Psoas muscle (tissue), 8 donors: ENCODE data around the gene DPP8. TPM values are rescaled to one million over a fixed set of nuclear protein-coding genes. Genes with fewer than 3 reads are reported as not detected.
A peak's percentile ranks its signal among the peaks of the same experiment; 100 is the strongest.

Experiments used
- ATAC-seq, 4 donors: fragments of 200-7000 bp; cut with Tn5 transposase; one replicate each; pipeline ENCODE4 v1.9.1; 2020; ENCODE audit warnings: moderate library complexity in 3 of 4, mild to moderate bottlenecking in 2 of 4
- DNase-seq, 2 donors: peaks; one replicate each; pipeline ENCODE4 v3.0.0-alpha.2; 2020
- H3K27ac ChIP-seq: fragments of 200-600 bp; one replicate; pipeline ENCODE4 v1.8.0; 2022
- H3K27me3 ChIP-seq, 3 donors: fragments of 200-600 bp in 1 of 3; one replicate each; pipeline versions ENCODE4 v1.6.1 to v1.8.0; 2013 to 2022; ENCODE audit warnings: low read length in 2 of 3, mild to moderate bottlenecking in 2 of 3, moderate library complexity in 1 of 3; ENCODE audit not compliant: insufficient read depth in 3 of 3
- H3K36me3 ChIP-seq, 2 donors: fragments of 200-600 bp in 1 of 2; one replicate each; pipeline versions ENCODE4 v1.6.1 to v1.8.0; 2013 to 2022; ENCODE audit warnings: low read depth in 1 of 2, mild to moderate bottlenecking in 1 of 2, moderate library complexity in 1 of 2; ENCODE audit not compliant: insufficient read depth in 1 of 2
- H3K4me1 ChIP-seq: fragments of 200-600 bp; one replicate; pipeline ENCODE4 v1.8.0; 2022
- H3K4me3 ChIP-seq: fragments of 200-600 bp; one replicate; pipeline ENCODE4 v1.8.0; 2022; ENCODE audit warnings: mild to moderate bottlenecking
- H3K9me3 ChIP-seq: fragments of 200-600 bp; one replicate; pipeline ENCODE4 v1.8.0; 2022
- CTCF ChIP-seq: fragments of 200-600 bp; IDR thresholded peaks from one replicate; pipeline ENCODE4 v1.8.0; 2022; ENCODE audit warnings: antibody characterized with exemption
- WGBS, 3 donors: extraction: QIAGEN DNeasy Blood & Tissue Kit; methylation state at CpG; one replicate each; pipeline versions ENCODE4 v1.1.6 to v1.1.7; 2013; 5-methylcytosine and 5-hydroxymethylcytosine counted together
- intact Hi-C, 2 donors: fragments of 100-400 bp; cut with DNase I; formaldehyde crosslinking; loops; one replicate each; pipeline versions ENCODE4 v1.11.0 to v1.14.2; 2022
- long read RNA-seq, 2 donors: library from polyadenylated mRNA; unstranded; transcript quantifications; one replicate each; pipeline ENCODE4 v2.0.0, GENCODE V29; 2021
- polyA plus RNA-seq, 3 donors: library from polyadenylated mRNA; stranded (reverse); fragments of 200-250 nt; gene quantifications; one replicate each; pipeline ENCODE4 v1.2.3, GENCODE V29; 2013
- total RNA-seq, 4 donors: library from RNA; stranded (reverse); fragmentation: NEBNext Ultra II Directional in 2 of 4; extraction: Animal tissue kit (Norgen Biotek cat#: 25700) in 2 of 4; gene quantifications; one replicate each; pipeline versions ENCODE4 v1.2.1 to v1.2.4, GENCODE V29; 2021 to 2023
- donor health status: healthy with polysubstance abuse.
- donor health status: DM: no; HTN: no; CAD: no; lungs with moderate emphysema.
- donor health status: Bipolar disorder and iron deficiency.
- donor health status: healthy.
- donor health status: DM: yes; HTN: yes; CAD: no.
- donor health status: DM: no; HTN: no; CAD: no.
- donor health status: DM: no; HTN: no; CAD: no.
- donor health status: DM: yes; HTN: yes; CAD: no.

The DPP8 gene
- 10 to 100 TPM; 29.7 to 39.6 (median 34.3) TPM for total RNA-seq
- polyA plus RNA-seq: 10 to 100 TPM in 1 of 3 donors, 1 to 10 TPM in 2; 9.1 to 38.0 (median 9.6) TPM
- long read RNA-seq, donor 1, transcript DPP8-201 (20 exons, 3,139 nt): major isoform, 22 of 32 reads
- long read RNA-seq, donor 1, partial matches to known transcripts: 2 of 32 reads
- long read RNA-seq, donor 1, other reads (novel, unspliced or antisense): 7 of 32 reads
- long read RNA-seq, donor 2, transcript DPP8-201 (20 exons, 3,139 nt): major isoform, 17 of 53 reads
- long read RNA-seq, donor 2, partial matches to known transcripts: 8 of 53 reads
- long read RNA-seq, donor 2, other reads (novel, unspliced or antisense): 25 of 53 reads

GRCh38 chr15:65516997-65517865, at the start of gene DPP8:
DPP8 (minus strand) TSS chr15:65517689; CDS start chr15:65512553, 5,136 bp downstream.
- no peaks in the 10 kb centered on the region for H3K27me3 ChIP-seq
- ATAC-seq (peak; percentile 98 to 99 (median 99)), DNase-seq (peak; percentile 94 to 97)
- 0 to 1% (median 0%) methylated on average over 59 to 75 of the region's 75 CpGs for WGBS, 3 donors
- peak; percentile 81 for TF ChIP-seq CTCF
- peak within 1 kb of the TSS; percentile 98 for H3K27ac ChIP-seq
- H3K4me3 ChIP-seq: peak within 1 kb of the TSS; percentile 100
- peaks cover 0 to 10% of the 10 kb centered on the region in 2 donors for H3K36me3 ChIP-seq
- intact Hi-C loops: no loop called here
- H3K4me1 ChIP-seq: peaks cover 35% of the 10 kb centered on the region
- H3K9me3 ChIP-seq: no peaks in the 10 kb centered on the region

DNA sequence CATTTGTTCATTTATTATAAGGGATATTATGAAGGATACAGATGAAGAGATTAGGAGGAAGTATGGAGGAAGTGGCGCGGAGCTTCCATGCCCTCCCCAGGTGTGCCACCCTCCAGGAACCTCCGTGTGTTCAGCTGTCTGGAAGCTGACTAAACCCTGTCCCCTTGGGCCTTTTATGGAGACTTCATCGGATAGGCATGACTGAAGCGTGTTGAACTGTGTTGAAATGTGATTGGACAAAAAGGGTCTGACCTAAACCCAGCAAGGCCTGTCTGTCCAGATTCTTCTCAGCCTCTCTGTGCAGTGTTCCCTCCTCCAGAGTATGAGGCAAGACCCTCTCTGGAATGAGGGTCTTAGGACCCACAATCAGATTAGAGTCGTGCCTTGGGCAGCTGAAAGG, 44.4 kb upstream of the DPP8 start:
- no peak overlapping the region for H3K27ac ChIP-seq
- H3K4me1 ChIP-seq: no peaks in the 10 kb centered on the region
- no peak for DNase-seq
- no peak overlapping the region for H3K4me3 ChIP-seq
- no peak for TF ChIP-seq CTCF
- peaks cover 2 to 87% of the 10 kb centered on the region in 2 donors for H3K36me3 ChIP-seq
- H3K9me3 ChIP-seq: no peaks in the 10 kb centered on the region
- 91 to 95% (median 95%) methylated on average over 6 of the region's 6 CpGs for WGBS, 3 donors
- H3K27me3 ChIP-seq: no peaks in the 10 kb centered on the region
- intact Hi-C loops: no loop called here
- no peak for ATAC-seq

GRCh38 chr15:65559941-65560340, 42.5 kb upstream of the DPP8 start:
- no peak for TF ChIP-seq CTCF
- H3K4me1 ChIP-seq: no peaks in the 10 kb centered on the region
- DNase-seq (no peak), ATAC-seq (no peak)
- H3K27me3 ChIP-seq: no peaks in the 10 kb centered on the region
- H3K9me3 ChIP-seq: no peaks in the 10 kb centered on the region
- H3K36me3 ChIP-seq: peaks cover 9 to 87% of the 10 kb centered on the region in 2 donors
- intact Hi-C loops: no loop called here
- H3K27ac ChIP-seq: no peak overlapping the region
- no peak overlapping the region for H3K4me3 ChIP-seq

- TF ChIP-seq CTCF: no peak
- no peak for ATAC-seq
- Histone ChIP-seq H3K4me1 (no peaks in the 10 kb centered on the region), H3K27me3 (no peaks in the 10 kb centered on the region), H3K9me3 (no peaks in the 10 kb centered on the region), H3K4me3 (no peak overlapping the region), H3K36me3 (peaks cover 9 to 84% of the 10 kb centered on the region in 2 donors), H3K27ac (no peak overlapping the region)
- WGBS, 3 donors: 96 to 98% (median 97%) methylated on average over 6 of the region's 6 CpGs
- intact Hi-C loops: no loop called here
- no peak for DNase-seq
Measured at GRCh38 chr15:65558997-65559760, 41.7 kb upstream of the DPP8 start.
